IgD-negative memory B cell (primary cell): ENCODE data around the gene SHISA3. TPM values are rescaled to one million over a fixed set of nuclear protein-coding genes. Genes with fewer than 3 reads are reported as not detected.

Experiments
- H3K27ac Mint-ChIP-seq, 3 donors: one replicate each; pipeline ENCODE4 v1.8.0; 2020 to 2022; ENCODE audit warnings: mild to moderate bottlenecking in 3 of 3, mixed read lengths in 3 of 3, moderate library complexity in 1 of 3
- H3K27me3 Mint-ChIP-seq: one replicate; pipeline ENCODE4 v1.8.0; 2021; ENCODE audit warnings: mixed read lengths
- H3K36me3 Mint-ChIP-seq: one replicate; pipeline ENCODE4 v1.8.0; 2020; ENCODE audit warnings: mild to moderate bottlenecking, mixed read lengths
- H3K4me1 Mint-ChIP-seq, 3 donors: one replicate each; pipeline ENCODE4 v1.8.0; 2020 to 2022; ENCODE audit warnings: mixed read lengths in 3 of 3, mild to moderate bottlenecking in 1 of 3
- H3K4me3 Mint-ChIP-seq, 4 donors: one replicate each; pipeline ENCODE4 v1.8.0; 2020 to 2022; ENCODE audit warnings: mild to moderate bottlenecking in 4 of 4, mixed read lengths in 4 of 4, moderate library complexity in 3 of 4
- H3K9me3 Mint-ChIP-seq, 3 donors: one replicate each; pipeline ENCODE4 v1.8.0; 2020 to 2021; ENCODE audit warnings: mixed read lengths in 3 of 3, mild to moderate bottlenecking in 1 of 3
- polyA plus RNA-seq: library from polyadenylated mRNA; unstranded; fragments of 300-500 nt; fragmentation: Illumina TruSeq; gene quantifications from one replicate; pipeline ENCODE4 v1.2.3, GENCODE V29; 2021

Gene SHISA3
- polyA plus RNA-seq, 1 donor from 2014 or later = 0.53 TPM

DNA sequence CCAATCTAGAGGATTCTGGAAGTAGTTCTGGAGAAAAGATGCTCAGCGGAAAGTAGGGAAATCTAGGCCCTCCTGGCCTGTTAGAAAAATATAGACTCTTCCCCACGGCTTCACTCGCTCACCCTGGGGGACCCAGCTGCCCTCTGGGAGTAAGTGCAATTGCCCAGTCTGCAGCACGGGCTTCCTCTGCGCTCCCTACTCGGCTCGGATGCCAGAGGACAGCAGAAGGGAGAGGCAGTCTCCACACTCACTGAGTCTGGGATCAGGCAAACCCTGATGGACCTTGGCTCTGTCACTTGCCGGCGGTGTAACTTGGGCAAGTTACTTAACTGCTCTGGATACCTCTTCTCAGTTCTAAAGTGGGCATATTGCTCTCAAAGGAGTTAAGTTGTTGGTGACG, 2.1 kb downstream of the SHISA3 start:
- Mint-ChIP-seq H3K4me3 (peak overlapping the region; percentile 88 to 94 (median 91)), H3K27me3 (peaks cover 49% of the 10 kb centered on the region), H3K4me1 (peaks cover 14 to 20% (median 18%) of the 10 kb centered on the region in 3 donors), H3K9me3 (no peaks in the 10 kb centered on the region), H3K27ac (no peak overlapping the region), H3K36me3 (peaks cover 3% of the 10 kb centered on the region)

DNA sequence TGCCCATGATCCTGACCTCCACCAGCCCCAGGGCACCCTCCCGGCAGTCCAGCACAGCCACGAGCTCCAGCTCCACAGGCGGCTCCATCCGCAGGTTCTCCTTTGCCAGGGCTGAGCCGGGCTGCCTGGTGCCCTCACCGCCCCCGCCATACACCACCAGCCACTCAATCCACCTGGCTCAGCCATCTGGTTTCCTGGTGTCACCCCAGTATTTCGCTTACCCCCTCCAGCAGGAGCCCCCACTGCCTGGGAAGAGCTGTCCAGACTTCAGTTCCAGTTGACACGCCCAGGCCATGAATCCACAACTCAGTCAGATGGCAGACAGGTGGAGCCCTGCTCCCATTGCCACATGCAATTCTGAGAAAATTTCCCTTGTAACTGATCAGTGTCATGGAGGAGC, 3.9 kb downstream of the SHISA3 start:
- H3K9me3 Mint-ChIP-seq = no peaks in the 10 kb centered on the region
- H3K27ac Mint-ChIP-seq = no peak overlapping the region
- H3K36me3 Mint-ChIP-seq = peaks cover 6% of the 10 kb centered on the region
- H3K4me1 Mint-ChIP-seq = peaks cover 11 to 20% (median 18%) of the 10 kb centered on the region in 3 donors
- no peak overlapping the region for H3K4me3 Mint-ChIP-seq
- peaks cover 47% of the 10 kb centered on the region for H3K27me3 Mint-ChIP-seq

DNA sequence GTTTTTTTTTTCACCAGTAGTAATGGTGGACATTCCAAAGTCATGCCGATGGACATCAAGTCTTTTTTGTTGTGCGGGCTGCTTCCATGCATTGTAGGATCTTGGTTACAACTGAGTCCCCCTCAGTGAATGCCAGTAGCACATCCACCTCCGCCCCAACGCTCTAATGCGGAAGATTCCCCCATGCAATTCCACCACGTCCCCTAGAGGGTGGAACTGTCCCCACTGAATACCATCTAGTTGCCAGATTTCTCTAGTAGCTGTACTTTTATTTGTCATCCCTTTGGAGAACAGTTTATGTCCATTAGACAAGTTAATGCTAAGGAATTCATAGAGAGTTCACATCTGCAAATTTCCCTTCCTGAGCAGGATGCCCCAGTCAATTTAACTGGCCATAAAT, 6.7 kb downstream of the SHISA3 start:
- Mint-ChIP-seq H3K27me3 (peaks cover 24% of the 10 kb centered on the region), H3K9me3 (no peaks in the 10 kb centered on the region), H3K4me3 (no peak overlapping the region), H3K36me3 (peaks cover 7% of the 10 kb centered on the region), H3K27ac (no peak overlapping the region), H3K4me1 (peaks cover under 1 to 7% (median under 1%) of the 10 kb centered on the region in 3 donors)

GRCh38 chr4:42410446-42410845, 13.2 kb downstream of the SHISA3 start:
- H3K4me3 Mint-ChIP-seq = no peak overlapping the region
- peaks cover 15% of the 10 kb centered on the region for H3K36me3 Mint-ChIP-seq
- no peaks in the 10 kb centered on the region for H3K9me3 Mint-ChIP-seq
- no peak overlapping the region for H3K27ac Mint-ChIP-seq
- H3K4me1 Mint-ChIP-seq = no peaks in the 10 kb centered on the region
- H3K27me3 Mint-ChIP-seq = no peaks in the 10 kb centered on the region

- Mint-ChIP-seq H3K4me1 (no peaks in the 10 kb centered on the region), H3K4me3 (no peak overlapping the region), H3K36me3 (peaks cover 12% of the 10 kb centered on the region), H3K9me3 (no peaks in the 10 kb centered on the region), H3K27me3 (no peaks in the 10 kb centered on the region), H3K27ac (no peak overlapping the region)
These were observed 14.5 kb downstream of the SHISA3 start for GRCh38 chr4:42411803-42412202.

- Mint-ChIP-seq H3K9me3 (no peaks in the 10 kb centered on the region), H3K36me3 (peaks cover 12% of the 10 kb centered on the region), H3K27me3 (no peaks in the 10 kb centered on the region), H3K4me3 (no peak overlapping the region), H3K27ac (no peak overlapping the region), H3K4me1 (no peaks in the 10 kb centered on the region)
These were observed 15.0 kb downstream of the SHISA3 start for GRCh38 chr4:42412251-42412650.

GRCh38 chr4:42415281-42415680, 18.0 kb downstream of the SHISA3 start:
- H3K36me3 Mint-ChIP-seq = peaks cover 17% of the 10 kb centered on the region
- no peak overlapping the region for H3K27ac Mint-ChIP-seq
- no peak overlapping the region for H3K4me3 Mint-ChIP-seq
- no peaks in the 10 kb centered on the region for H3K9me3 Mint-ChIP-seq
- no peaks in the 10 kb centered on the region for H3K4me1 Mint-ChIP-seq
- no peaks in the 10 kb centered on the region for H3K27me3 Mint-ChIP-seq

GRCh38 chr4:42416017-42416416, 18.7 kb downstream of the SHISA3 start:
- Mint-ChIP-seq H3K27ac (no peak overlapping the region), H3K27me3 (no peaks in the 10 kb centered on the region), H3K36me3 (peaks cover 16% of the 10 kb centered on the region)

DNA sequence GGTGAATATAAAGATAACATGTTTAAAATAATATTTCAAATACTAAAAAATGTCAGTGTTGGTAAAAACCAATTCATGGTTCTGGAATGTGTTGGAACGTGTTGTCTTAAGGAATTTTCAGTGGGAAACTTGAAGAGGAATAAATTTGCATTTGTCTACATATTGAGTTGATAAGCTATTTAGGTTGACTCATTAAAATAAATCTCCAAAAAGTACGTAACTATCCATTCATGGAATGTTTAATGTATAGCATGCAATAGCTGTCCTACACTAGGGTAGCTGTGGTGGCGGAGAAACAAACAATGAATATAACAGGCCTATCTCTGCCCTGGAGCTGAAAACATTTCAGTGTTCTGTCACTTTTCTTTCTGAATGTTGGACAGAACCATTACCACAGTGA, 20.3 kb downstream of the SHISA3 start:
- Mint-ChIP-seq H3K27ac (peak overlapping the region in 1 of 3 donors; percentile 35), H3K9me3 (no peaks in the 10 kb centered on the region), H3K27me3 (no peaks in the 10 kb centered on the region), H3K36me3 (peaks cover 18% of the 10 kb centered on the region), H3K4me3 (no peak overlapping the region), H3K4me1 (no peaks in the 10 kb centered on the region)

More at GRCh38 chr4:42416017-42416416, 18.7 kb downstream of the SHISA3 start:
- no peak overlapping the region for H3K4me3 Mint-ChIP-seq
- no peaks in the 10 kb centered on the region for H3K9me3 Mint-ChIP-seq
- H3K4me1 Mint-ChIP-seq = no peaks in the 10 kb centered on the region

DNA sequence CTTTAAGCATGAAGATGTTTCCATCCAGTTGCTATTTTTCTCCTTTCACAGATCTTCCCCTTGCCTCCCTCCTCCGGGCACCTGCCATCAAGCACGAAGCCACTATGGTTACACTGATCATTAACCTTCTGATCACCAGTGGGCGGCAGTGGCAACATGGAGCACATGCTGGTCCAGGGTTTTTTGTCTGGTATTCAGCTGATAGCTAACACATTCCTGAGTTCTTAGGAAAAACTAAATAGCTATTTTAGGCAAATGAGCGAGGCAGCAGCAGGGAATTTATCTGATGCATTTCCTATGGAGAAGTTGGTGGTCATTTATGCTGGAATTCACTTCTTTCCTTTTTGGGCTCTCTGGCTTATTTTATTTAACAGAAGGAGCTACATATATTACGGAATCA, 22.9 kb downstream of the SHISA3 start:
- Mint-ChIP-seq H3K36me3 (peaks cover 16% of the 10 kb centered on the region), H3K4me1 (no peaks in the 10 kb centered on the region), H3K27me3 (no peaks in the 10 kb centered on the region), H3K4me3 (no peak overlapping the region), H3K9me3 (no peaks in the 10 kb centered on the region), H3K27ac (no peak overlapping the region)

GRCh38 chr4:42425146-42426065, 28.1 kb downstream of the SHISA3 start:
- H3K4me1 Mint-ChIP-seq = no peaks in the 10 kb centered on the region
- no peak overlapping the region for H3K4me3 Mint-ChIP-seq
- no peaks in the 10 kb centered on the region for H3K27me3 Mint-ChIP-seq
- no peak overlapping the region for H3K27ac Mint-ChIP-seq
- peaks cover 10% of the 10 kb centered on the region for H3K36me3 Mint-ChIP-seq
- no peaks in the 10 kb centered on the region for H3K9me3 Mint-ChIP-seq

- Mint-ChIP-seq H3K27me3 (no peaks in the 10 kb centered on the region), H3K4me3 (no peak overlapping the region), H3K9me3 (no peaks in the 10 kb centered on the region), H3K36me3 (peaks cover 9% of the 10 kb centered on the region), H3K4me1 (no peaks in the 10 kb centered on the region), H3K27ac (no peak overlapping the region)
These were observed 30.7 kb downstream of the SHISA3 start for GRCh38 chr4:42428036-42428435.

GRCh38 chr4:42436928-42437565, 39.8 kb downstream of the SHISA3 start:
- Mint-ChIP-seq H3K36me3 (peaks cover 16% of the 10 kb centered on the region), H3K9me3 (peaks cover 0 to 3% (median 0%) of the 10 kb centered on the region in 3 donors), H3K27ac (no peak overlapping the region), H3K4me1 (no peaks in the 10 kb centered on the region), H3K27me3 (no peaks in the 10 kb centered on the region), H3K4me3 (no peak overlapping the region)

- no peaks in the 10 kb centered on the region for H3K4me1 Mint-ChIP-seq
- no peak overlapping the region for H3K27ac Mint-ChIP-seq
- no peak overlapping the region for H3K4me3 Mint-ChIP-seq
- H3K9me3 Mint-ChIP-seq = peaks cover 0 to 3% (median 0%) of the 10 kb centered on the region in 3 donors
- peaks cover 18% of the 10 kb centered on the region for H3K36me3 Mint-ChIP-seq
- H3K27me3 Mint-ChIP-seq = no peaks in the 10 kb centered on the region
These were observed 42.8 kb downstream of the SHISA3 start for GRCh38 chr4:42440083-42440482.

DNA sequence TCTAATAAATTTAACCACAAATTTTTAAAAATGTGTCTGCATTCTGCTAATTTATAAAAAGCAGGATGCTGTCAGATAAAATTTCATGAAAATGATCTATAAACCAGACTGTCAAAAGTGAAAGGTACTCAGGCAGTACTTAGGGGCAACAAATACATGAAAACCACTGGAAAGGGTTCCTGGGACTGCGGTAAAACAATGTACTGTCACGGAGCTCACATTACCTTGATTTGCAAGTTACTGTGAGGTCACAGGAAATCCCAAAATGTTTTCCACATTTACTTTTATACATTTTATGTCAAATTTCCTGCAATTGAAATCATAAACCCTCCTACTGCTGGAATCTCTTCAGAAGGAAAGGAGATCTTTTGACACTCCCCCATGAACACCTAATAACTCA, 45.3 kb downstream of the SHISA3 start:
- Mint-ChIP-seq H3K4me3 (no peak overlapping the region), H3K27ac (no peak overlapping the region), H3K27me3 (no peaks in the 10 kb centered on the region), H3K9me3 (no peaks in the 10 kb centered on the region), H3K36me3 (peaks cover 8% of the 10 kb centered on the region), H3K4me1 (no peaks in the 10 kb centered on the region)

- H3K4me1 Mint-ChIP-seq = no peaks in the 10 kb centered on the region
- no peak overlapping the region for H3K4me3 Mint-ChIP-seq
- no peak overlapping the region for H3K27ac Mint-ChIP-seq
- peaks cover 14% of the 10 kb centered on the region for H3K36me3 Mint-ChIP-seq
- H3K9me3 Mint-ChIP-seq = no peaks in the 10 kb centered on the region
- H3K27me3 Mint-ChIP-seq = no peaks in the 10 kb centered on the region
These were observed 47.8 kb downstream of the SHISA3 start for GRCh38 chr4:42445038-42445437.
